HuH-7 (cell line): ENCODE measurements around the gene MRPL23.
"Not testable (repeated sequence)": the region's sequence is repeated elsewhere in the genome, so short reads cannot be mapped to it uniquely, and the experiment has no call there.

ENCODE experiments used
- DNase-seq: peaks from one replicate; pipeline ENCODE4 v3.0.0; 2011; ENCODE audit warnings: low spot score

The MRPL23 gene

GRCh38 chr11:1934335-1935155 is 12.6 kb upstream of the MRPL23 start:
- DNase-seq = no peak

GRCh38 chr11:1935156-1936071 is 11.7 kb upstream of the MRPL23 start:
- no peak for DNase-seq

DNA sequence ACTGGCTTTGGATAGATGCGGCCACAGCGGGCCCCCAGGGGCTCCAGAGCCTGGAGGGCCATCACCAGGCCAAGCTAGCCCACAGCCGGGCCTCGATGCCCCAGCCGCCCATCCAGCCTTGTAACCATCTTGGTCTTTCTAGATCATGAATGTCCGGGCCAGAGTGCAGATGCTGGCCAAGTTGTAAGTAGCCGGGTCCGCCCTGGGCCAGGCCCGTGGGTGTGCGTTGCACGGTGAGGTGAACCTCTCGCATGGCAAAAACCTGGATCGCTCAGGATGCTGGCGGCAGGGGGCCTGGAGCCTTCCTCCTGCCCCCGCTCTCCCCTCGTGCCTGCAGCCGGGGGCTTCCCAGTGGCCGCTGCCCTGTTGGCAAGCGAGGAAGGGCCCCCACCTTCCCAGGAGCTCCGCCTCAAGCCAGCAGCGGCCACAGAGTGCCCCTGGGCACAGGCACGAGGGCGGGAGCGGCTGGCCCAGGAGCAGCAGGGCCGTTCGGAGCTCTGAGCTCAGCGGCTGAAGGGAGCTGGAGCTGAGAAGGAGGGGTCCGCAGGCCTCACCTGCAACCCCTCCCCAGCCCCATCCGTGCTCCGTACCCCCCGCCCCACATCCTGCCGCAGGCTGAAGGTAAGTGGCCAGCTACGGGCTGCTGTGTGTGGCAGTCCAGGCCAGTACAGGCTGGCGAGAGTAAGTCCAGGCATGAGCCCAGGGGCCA is 10.9 kb upstream of the MRPL23 start:
- no peak for DNase-seq

DNA sequence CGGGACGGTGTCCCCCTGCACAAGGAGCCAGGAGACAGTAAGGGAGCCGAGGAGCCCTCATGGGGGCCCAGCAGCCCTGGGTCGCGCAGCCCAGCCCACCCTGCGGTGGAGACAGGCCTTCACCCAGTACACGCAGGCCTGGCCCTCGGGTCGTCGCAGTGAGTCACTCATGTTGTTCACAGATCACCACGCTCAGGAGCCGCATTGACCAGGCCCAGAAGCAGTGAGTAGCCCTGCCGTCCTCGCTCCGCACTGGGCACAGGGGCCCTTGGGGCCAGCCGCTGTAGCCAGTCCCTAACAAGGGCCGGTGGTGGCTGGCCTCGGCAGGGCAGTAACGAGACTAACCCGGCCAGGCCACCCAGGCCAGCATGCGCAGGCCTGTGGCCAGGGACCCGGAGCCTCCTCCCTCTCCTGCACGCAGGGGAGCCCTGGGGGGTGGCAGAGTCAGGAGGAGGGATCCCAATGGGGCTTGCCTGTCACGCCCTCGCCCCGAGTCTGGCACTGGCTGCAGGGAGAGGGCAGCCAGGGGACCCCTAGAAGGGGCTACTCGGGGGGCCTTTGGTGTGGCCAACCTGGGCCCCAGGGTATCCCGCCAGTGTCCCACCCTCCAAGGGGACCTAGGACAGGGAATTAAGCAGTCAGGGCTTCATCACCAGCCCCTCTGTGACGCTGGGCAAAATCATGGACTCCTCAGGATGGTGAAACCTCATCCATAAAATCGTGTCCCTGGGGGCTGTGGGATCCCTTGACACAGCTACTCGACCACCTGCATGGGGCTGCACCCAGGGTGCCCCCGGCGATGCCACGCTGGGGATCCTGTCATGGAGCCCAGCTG is 10.1 kb upstream of the MRPL23 start:
- no peak for DNase-seq

- no peak for DNase-seq
Measured at GRCh38 chr11:1937616-1938342, 9.4 kb upstream of the MRPL23 start.

DNA sequence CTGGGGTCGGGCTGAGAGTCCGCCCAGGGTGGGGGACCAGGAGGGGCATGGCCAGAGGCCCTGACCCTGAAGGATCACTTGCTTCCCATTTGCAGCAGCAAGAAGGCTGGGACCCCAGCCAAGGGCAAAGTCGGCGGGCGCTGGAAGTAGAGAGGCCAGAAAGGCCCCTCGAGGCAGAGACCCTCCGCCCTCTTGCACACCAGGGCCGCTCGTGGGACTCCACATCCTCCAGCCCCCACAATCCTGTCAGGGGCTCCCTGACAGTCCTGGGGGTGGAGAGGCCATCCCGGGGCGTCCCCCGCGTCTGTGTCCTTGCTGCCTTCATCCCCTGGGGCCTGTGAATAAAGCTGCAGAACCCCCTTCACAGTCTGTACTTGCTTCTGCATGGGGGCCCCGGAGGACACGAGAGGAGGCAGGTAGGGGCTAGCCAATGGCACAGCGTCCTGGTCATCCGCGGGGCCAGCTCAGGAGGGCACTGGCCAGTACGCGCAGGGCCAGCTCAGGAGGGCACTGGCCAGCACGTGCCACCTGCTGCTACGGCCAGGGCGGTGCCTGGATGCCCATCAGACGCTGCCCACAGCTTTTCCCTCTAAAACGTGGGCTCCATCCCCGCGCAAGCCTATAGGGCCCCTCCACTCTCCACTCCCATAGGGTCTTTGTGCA is 8.7 kb upstream of the MRPL23 start:
- DNase-seq = no peak

DNA sequence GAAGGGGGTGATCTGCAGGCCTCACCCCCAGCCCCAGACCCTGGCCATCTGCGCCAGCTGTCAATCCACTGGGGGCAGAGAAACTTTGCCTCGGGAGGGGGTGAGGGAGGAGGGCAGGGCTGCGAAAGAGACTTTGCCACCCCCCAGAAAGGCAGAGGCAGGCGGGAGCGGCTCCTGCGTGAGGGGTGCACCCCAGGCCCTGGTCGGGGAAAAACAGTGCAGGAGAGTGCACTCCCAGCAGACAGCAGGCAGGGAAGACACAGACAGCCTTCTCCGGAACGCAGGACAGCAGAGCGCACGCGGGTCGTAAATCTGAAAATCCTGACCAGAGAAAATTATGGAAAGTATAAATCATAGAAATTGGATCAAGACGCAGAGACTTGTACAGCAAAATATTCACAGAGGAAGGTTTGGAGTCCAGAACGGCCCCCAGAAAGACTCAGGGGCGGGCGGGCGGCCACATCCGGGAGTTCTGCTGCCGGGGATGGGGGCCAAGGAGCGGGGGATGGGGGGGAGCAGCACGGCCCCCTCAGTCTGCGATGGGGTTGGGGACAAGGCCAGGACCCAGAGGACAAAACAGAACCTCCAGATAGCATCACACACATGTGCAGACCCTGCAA is 8.0 kb upstream of the MRPL23 start:
- DNase-seq = no peak

- DNase-seq = not testable (repeated sequence)
Measured at GRCh38 chr11:1939788-1940187, 7.3 kb upstream of the MRPL23 start.

DNA sequence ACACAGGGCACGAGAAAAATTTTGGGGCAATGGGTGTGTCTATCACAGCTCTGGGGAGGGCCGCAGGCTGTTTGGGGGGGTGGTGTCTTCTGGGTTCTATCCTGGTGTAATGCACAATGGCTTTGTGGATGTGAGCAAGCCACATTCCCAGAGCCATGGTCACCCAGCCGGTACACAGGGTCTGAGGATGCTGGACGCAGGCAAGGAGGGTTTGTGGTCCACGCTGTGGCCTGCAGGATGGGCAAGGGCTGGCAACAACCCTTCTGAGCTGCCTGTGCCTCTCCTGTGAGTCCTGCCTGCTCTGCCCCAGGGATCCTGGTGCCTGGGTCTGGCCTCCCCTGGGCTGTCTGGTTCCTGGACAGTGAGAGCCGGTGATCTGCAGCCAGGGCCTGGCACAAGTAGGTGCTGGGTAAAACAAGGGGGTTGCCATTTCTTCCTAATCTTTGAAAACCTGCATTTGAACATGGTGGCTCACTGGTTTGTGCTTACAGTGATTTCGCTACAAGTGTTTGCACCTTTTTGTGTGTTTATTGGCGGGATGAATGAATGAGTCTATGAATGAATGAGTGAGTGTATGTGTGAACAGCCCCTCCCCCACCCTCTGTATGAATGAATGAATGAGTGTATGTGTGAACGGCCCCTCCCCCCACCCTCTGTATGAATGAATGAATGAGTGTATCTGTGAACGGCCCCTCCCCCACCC is 4.4 kb upstream of the MRPL23 start:
- DNase-seq = no peak

- no peak for DNase-seq
Measured at GRCh38 chr11:1943576-1943975, 3.6 kb upstream of the MRPL23 start.

DNA sequence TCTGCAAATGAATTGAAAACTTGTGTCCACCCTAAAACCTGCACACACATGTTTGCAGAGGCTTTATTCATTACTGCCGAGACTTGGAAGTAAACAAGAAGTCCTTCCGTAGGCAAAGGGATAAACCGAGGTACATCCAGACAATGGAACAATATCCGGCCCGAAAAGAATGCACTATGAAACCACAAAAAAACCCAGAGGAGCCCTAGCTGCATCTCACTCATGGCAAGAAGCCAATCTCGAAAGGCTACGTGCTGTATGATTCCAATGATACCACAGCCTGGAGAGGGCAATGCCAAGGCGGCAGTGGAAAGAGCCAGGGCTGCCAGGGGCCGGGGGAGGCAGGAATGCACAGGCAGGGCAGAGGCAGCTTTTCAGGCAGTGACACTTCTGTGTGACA is 3.2 kb upstream of the MRPL23 start:
- DNase-seq = no peak

GRCh38 chr11:1947592-1948237 is 583 bp downstream of the MRPL23 start:
- DNase-seq = no peak

DNA sequence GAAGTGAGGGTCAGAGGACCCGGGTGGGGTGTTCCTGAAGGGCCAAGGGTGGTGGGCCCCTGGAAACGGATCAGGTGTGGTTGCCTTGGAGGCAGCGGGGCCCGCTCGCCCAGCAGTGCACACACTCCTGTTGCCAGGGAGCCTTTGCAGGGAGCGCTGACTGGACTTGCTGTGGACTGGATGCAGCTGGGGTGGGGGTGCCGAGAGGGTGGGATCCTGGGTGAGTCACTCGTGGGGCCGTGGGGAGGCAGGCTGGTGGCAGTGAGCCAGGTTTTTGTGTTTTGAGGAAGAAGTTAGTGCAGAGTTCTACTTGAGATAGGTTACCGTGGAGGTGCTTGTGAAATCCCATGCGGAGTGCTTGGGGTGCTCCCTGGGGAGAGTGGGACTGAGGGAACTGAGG is 1.3 kb downstream of the MRPL23 start:
- DNase-seq = no peak

DNA sequence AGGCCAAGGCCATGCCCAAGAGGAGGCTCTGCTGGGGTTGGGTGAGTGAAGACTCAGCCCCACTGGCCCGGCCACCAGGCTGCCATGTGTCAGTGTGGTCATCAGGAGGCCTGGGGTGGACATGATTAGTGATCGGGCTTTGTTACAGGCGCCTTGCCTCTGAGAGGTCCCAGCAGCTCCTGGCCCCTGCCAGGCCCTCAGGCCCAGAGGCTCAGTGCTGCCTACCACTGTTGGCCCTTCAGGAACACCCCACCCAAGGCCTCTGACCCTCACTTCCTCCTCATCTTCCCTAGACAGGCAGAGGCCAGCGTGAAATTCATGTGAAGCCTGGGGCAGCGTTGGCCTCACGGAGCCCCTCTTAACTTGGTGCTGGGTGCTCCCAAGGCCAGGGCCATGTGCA is 2.2 kb downstream of the MRPL23 start:
- DNase-seq = no peak

DNA sequence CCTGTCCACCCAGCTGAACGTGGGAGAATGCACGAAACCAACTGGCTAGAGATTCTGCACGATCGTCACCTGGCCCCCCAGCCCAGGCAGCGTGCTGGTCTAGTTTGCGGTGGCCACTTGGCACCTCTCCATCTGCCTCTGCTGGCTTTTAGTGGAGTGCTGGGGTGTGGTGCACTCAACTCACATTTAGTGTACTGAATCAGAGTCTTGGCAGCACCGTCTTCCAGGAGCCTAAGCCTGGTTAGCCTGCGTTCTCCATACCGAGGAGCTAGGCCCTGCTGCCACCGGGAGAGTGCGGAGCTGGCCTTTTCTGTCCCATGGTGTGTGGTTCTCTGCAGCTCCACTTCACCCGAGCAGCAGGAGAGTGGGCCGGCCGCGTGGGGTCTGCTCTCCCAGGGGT is 2.8 kb downstream of the MRPL23 start:
- DNase-seq = no peak

GRCh38 chr11:1952806-1953482 is 5.8 kb downstream of the MRPL23 start:
- no peak for DNase-seq

DNA sequence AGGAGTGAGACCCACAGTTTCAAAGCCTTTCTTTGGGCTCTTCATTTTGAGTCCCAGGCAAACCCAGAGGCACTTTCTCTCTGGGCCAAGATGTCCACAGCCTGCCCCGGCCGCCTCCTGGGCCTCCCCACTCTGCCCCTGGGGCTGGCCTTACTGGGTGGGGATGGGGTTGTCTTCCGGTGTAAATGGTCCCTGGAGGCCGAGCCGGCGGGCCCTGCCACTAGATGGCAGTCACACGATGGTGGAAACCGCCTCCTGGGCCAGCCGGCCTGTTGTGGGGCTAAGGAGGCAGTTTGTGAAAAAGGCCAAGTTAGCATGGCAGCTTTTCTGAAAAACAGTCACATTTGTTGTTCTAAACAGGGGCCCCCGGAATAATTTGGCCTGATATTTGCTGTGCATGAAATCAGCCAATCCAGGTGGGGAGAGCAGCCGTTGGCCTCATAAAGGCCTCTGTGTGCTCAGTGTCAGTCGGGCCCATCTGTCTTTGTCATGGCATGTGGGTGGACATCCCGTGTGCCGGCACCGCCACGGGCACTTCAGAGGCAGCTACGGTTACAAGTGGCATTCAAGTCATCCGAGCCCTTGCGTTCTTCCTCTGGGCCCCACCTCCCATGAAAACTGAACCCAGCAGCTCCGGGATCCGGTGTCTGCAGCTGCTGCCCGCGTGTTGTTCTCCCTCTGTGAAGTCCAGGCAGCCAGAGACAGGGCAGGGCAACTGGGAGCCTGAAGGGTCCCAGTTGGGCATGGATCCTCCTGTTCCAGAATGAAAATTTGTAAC is 6.5 kb downstream of the MRPL23 start:
- DNase-seq = no peak
